MM.1S (cell line): ENCODE measurements around the gene PSIP1.

Experiments
- DNase-seq: peaks from one replicate; pipeline ENCODE4 v3.0.0-alpha.2; 2015
- H2AFZ ChIP-seq: fragments of 300-600 bp; sonication (generic); 2 replicates; pipeline ENCODE4 v1.6.0; 2016; ENCODE audit warnings: antibody characterized with exemption, low read length
- H3F3A ChIP-seq: fragments of 300-600 bp; sonication (generic); 2 replicates; pipeline ENCODE4 v1.6.1; 2016; ENCODE audit warnings: mild to moderate bottlenecking, antibody characterized with exemption, low read length, moderate library complexity, mixed read lengths; ENCODE audit not compliant: insufficient read depth
- H3K27ac ChIP-seq: fragments of 300-600 bp; sonication (generic); 2 replicates; pipeline ENCODE4 v1.5.1; 2016; ENCODE audit warnings: mild to moderate bottlenecking, low read length
- H3K27me3 ChIP-seq: fragments of 300-600 bp; sonication (generic); replicated peaks from 2 replicates; pipeline ENCODE4 v1.6.0; 2016; ENCODE audit warnings: low read length; ENCODE audit not compliant: insufficient read depth
- H3K36me3 ChIP-seq: fragments of 300-600 bp; sonication (generic); replicated peaks from 2 replicates; pipeline ENCODE4 v1.6.1; 2016; ENCODE audit warnings: mild to moderate bottlenecking, low read length, mixed read lengths; ENCODE audit not compliant: insufficient read depth
- H3K4me1 ChIP-seq: fragments of 300-600 bp; sonication (generic); 2 replicates; pipeline ENCODE4 v1.6.1; 2016; ENCODE audit warnings: low read length, mixed read lengths
- H3K4me2 ChIP-seq: fragments of 300-600 bp; sonication (generic); 2 replicates; pipeline ENCODE4 v1.6.0; 2016; ENCODE audit warnings: low read depth, low read length
- H3K4me3 ChIP-seq: fragments of 300-600 bp; sonication (generic); 2 replicates; pipeline ENCODE4 v1.5.1; 2016; ENCODE audit warnings: low read length, mixed read lengths
- H3K79me2 ChIP-seq: fragments of 300-600 bp; sonication (generic); 2 replicates; pipeline ENCODE4 v1.6.1; 2016; ENCODE audit warnings: mixed run types, low read length, mixed read lengths
- H3K9ac ChIP-seq: fragments of 300-600 bp; sonication (generic); 2 replicates; pipeline ENCODE4 v1.6.1; 2016; ENCODE audit warnings: low read length, mixed read lengths
- H3K9me2 ChIP-seq: fragments of 300-600 bp; sonication (generic); replicated peaks from 2 replicates; pipeline ENCODE4 v1.6.1; 2016; ENCODE audit warnings: mild to moderate bottlenecking, low read length, mixed read lengths; ENCODE audit not compliant: insufficient read depth
- H3K9me3 ChIP-seq: fragments of 300-600 bp; sonication (generic); replicated peaks from 2 replicates; pipeline ENCODE4 v1.6.1; 2016; ENCODE audit warnings: mild to moderate bottlenecking, low read length, mixed read lengths; ENCODE audit not compliant: insufficient read depth
- H4K20me1 ChIP-seq: fragments of 300-600 bp; sonication (generic); 2 replicates; pipeline ENCODE4 v1.6.1; 2016; ENCODE audit warnings: mild to moderate bottlenecking, low read length, moderate library complexity, mixed read lengths; ENCODE audit not compliant: insufficient read depth
- EZH2 ChIP-seq: fragments of 300-600 bp; sonication (generic); optimal IDR thresholded peaks from 2 replicates; pipeline ENCODE3; 2017; ENCODE audit warnings: low read depth, mild to moderate bottlenecking, antibody characterized with exemption, low read length, mixed read lengths
- EZH2phosphoT487 ChIP-seq: fragments of 300-600 bp; sonication (generic); IDR thresholded peaks from 2 replicates; pipeline ENCODE4 v1.6.1; 2018; ENCODE audit warnings: antibody characterized with exemption, low read length
- TF ChIP-seq, protein P1 (sequence below): fragments of 300-600 bp; sonication (generic); IDR thresholded peaks from 2 replicates; pipeline ENCODE4 v1.5.1; 2016; ENCODE audit warnings: antibody characterized with exemption, low read length, mixed read lengths

Gene PSIP1

DNA sequence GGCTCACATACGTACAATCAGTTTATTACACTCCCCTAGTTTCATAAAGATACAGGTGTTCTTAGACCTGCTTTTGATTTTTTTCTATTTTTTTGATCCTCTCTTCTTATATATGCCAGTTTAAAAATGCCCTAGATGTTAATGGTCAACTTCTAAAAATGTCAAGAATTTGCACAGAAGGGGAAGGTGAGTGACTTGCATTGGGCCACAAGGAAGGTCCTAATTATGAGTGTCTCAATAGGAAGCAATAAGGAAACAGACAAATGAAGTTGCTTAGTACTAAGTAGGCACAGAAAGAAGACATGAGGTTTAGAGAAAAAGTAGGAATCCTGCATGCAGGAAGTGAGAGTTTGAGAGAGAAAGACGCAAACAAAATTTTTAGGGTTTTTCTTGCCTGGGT, 38.8 kb upstream of the PSIP1 start:
- TF ChIP-seq EZH2phosphoT487 (no peak), EZH2 (no peak)
- TF ChIP-seq, protein P1, sequence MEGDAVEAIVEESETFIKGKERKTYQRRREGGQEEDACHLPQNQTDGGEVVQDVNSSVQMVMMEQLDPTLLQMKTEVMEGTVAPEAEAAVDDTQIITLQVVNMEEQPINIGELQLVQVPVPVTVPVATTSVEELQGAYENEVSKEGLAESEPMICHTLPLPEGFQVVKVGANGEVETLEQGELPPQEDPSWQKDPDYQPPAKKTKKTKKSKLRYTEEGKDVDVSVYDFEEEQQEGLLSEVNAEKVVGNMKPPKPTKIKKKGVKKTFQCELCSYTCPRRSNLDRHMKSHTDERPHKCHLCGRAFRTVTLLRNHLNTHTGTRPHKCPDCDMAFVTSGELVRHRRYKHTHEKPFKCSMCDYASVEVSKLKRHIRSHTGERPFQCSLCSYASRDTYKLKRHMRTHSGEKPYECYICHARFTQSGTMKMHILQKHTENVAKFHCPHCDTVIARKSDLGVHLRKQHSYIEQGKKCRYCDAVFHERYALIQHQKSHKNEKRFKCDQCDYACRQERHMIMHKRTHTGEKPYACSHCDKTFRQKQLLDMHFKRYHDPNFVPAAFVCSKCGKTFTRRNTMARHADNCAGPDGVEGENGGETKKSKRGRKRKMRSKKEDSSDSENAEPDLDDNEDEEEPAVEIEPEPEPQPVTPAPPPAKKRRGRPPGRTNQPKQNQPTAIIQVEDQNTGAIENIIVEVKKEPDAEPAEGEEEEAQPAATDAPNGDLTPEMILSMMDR = no peak
- Histone ChIP-seq H3K9me2 (no peaks in the 10 kb centered on the region), H3F3A (no peaks in the 10 kb centered on the region), H3K27me3 (no peaks in the 10 kb centered on the region), H3K4me2 (no peak overlapping the region), H3K27ac (no peak overlapping the region), H4K20me1 (no peaks in the 10 kb centered on the region), H3K36me3 (no peaks in the 10 kb centered on the region), H3K79me2 (no peaks in the 10 kb centered on the region), H3K9me3 (no peaks in the 10 kb centered on the region), H3K9ac (no peak overlapping the region), H3K4me1 (no peaks in the 10 kb centered on the region), H3K4me3 (no peak overlapping the region), H2AFZ (no peak overlapping the region)
- DNase-seq = no peak

DNA sequence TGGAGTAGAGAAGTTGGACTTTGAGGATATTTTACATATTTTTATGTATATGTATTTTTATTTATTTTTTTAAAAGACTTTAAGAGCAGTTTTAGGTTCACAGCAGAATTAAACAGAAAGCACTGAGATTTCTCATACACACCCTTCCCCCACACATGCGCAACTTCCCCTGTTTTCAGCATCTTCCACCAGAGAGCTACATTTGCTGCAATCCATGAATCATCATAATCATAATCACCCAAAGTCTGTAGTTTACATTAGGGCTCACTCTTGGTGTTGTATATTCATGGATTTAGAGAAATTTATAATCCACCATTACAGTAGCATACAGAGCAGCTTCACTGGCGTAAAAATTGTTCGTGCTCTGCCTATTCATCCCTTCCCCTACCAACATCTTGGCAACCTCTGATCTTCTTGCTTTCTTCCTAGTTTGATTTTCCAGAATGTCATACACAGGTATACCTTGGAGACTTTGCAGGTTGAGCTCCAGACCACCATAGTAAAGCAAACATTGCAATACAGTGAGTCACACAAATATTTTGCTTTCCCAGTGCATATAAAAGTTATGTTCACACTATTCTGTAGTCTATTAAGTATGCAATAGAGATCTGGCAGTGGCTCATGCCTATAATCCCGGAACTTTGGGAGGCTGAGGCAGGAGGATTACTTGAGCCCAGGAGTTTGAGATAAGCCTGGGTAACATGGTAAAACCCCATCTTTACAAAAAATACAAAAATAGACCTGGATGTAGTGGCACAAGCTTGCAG, 32.5 kb upstream of the PSIP1 start:
- no peak overlapping the region for H2AFZ ChIP-seq
- H3K79me2 ChIP-seq = no peaks in the 10 kb centered on the region
- H3K9me2 ChIP-seq = no peaks in the 10 kb centered on the region
- H3K27me3 ChIP-seq = no peaks in the 10 kb centered on the region
- TF ChIP-seq, protein P1 = no peak
- no peak for TF ChIP-seq EZH2phosphoT487
- no peak for TF ChIP-seq EZH2
- no peaks in the 10 kb centered on the region for H3K36me3 ChIP-seq
- no peak overlapping the region for H3K4me2 ChIP-seq
- H3K9ac ChIP-seq = no peak overlapping the region
- no peaks in the 10 kb centered on the region for H3F3A ChIP-seq
- H3K4me1 ChIP-seq = no peaks in the 10 kb centered on the region
- no peak overlapping the region for H3K4me3 ChIP-seq
- no peak overlapping the region for H3K27ac ChIP-seq
- no peak for DNase-seq
- H4K20me1 ChIP-seq = no peaks in the 10 kb centered on the region
- no peaks in the 10 kb centered on the region for H3K9me3 ChIP-seq

DNA sequence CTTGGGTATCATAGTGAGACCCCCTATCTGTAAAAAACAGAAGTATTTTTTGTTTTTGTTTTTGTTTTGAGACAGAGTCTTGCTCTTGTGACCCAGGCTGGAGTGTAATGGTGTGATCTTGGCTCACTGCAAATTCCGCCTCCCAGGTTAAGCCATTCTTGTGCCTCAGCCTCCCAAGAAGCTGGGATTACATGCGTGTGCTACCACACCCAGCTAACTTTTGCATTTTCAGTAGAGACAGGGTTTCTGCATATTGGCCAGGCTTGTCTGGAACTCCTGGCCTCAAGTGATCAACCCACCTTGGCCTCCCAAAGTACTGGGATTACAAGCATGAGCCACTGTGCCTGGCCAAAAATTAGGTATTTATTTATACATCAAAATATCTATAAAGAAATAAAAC, 31.9 kb upstream of the PSIP1 start:
- Histone ChIP-seq H3K4me1 (no peaks in the 10 kb centered on the region), H3K9me3 (no peaks in the 10 kb centered on the region), H3K9me2 (no peaks in the 10 kb centered on the region), H3K27ac (no peak overlapping the region), H3K27me3 (no peaks in the 10 kb centered on the region), H3K79me2 (no peaks in the 10 kb centered on the region), H4K20me1 (no peaks in the 10 kb centered on the region), H3K4me2 (no peak overlapping the region), H2AFZ (no peak overlapping the region), H3K36me3 (no peaks in the 10 kb centered on the region), H3K4me3 (no peak overlapping the region), H3K9ac (no peak overlapping the region), H3F3A (no peaks in the 10 kb centered on the region)
- TF ChIP-seq, protein P1 = no peak
- TF ChIP-seq EZH2phosphoT487 = no peak
- no peak for TF ChIP-seq EZH2
- no peak for DNase-seq
